Cardiac muscle cell (in vitro differentiated cells and primary cell): ENCODE measurements around the gene LRP8. TPM values are rescaled to one million over a fixed set of nuclear protein-coding genes. Genes with fewer than 3 reads are reported as not detected.

ENCODE experiments used
- DNase-seq, 2 donors: peaks; one replicate each; pipeline versions ENCODE4 v3.0.0 to v3.0.0-alpha.2; 2010 to 2017; ENCODE audit warnings: low read depth in 1 of 2, low spot score in 1 of 2
- H3K27ac ChIP-seq: fragments of 200-600 bp; sonication (generic); 2 replicates; pipeline ENCODE4 v1.5.1; 2016
- H3K27me3 ChIP-seq: fragments of 200-600 bp; sonication (generic); 2 replicates; pipeline ENCODE4 v1.6.0; 2016; ENCODE audit warnings: control low read depth
- H3K36me3 ChIP-seq: fragments of 200-600 bp; sonication (generic); 2 replicates; pipeline ENCODE4 v1.5.1; 2016; ENCODE audit warnings: control low read depth
- H3K4me1 ChIP-seq: fragments of 200-600 bp; sonication (generic); 2 replicates; pipeline ENCODE4 v1.8.1; 2017; ENCODE audit warnings: low read depth, mild to moderate bottlenecking, mixed run types
- H3K4me3 ChIP-seq: fragments of 200-600 bp; sonication (generic); 2 replicates; pipeline ENCODE4 v1.5.1; 2016; ENCODE audit warnings: mild to moderate bottlenecking
- H3K9me3 ChIP-seq: fragments of 200-600 bp; sonication (generic); 2 replicates; pipeline ENCODE4 v1.5.1; 2017; ENCODE audit warnings: low read depth, mild to moderate bottlenecking, control low read depth
- polyA plus RNA-seq: library from polyadenylated mRNA; unstranded; fragments of >200 nt; fragmentation: Nextera tagmentation; extraction: Ambion mirVana; gene quantifications from 2 replicates; pipeline ENCODE4 v1.2.1, GENCODE V29; 2016
- total RNA-seq: library from RNA; depleted of rRNA; stranded (reverse); fragments of >200 nt; gene quantifications from 2 replicates; pipeline ENCODE4 v1.2.3, GENCODE V29; 2016
- TF ChIP-seq, protein P1 (sequence below): IDR thresholded peaks from 2 replicates; pipeline ENCODE4 v1.5.1; 2012; ENCODE audit warnings: low read depth, mild to moderate bottlenecking, low read length

LRP8 gene
- total and polyA plus RNA-seq, 2 experiments from 2014 or later: 5.4 to 9.7 TPM

DNA sequence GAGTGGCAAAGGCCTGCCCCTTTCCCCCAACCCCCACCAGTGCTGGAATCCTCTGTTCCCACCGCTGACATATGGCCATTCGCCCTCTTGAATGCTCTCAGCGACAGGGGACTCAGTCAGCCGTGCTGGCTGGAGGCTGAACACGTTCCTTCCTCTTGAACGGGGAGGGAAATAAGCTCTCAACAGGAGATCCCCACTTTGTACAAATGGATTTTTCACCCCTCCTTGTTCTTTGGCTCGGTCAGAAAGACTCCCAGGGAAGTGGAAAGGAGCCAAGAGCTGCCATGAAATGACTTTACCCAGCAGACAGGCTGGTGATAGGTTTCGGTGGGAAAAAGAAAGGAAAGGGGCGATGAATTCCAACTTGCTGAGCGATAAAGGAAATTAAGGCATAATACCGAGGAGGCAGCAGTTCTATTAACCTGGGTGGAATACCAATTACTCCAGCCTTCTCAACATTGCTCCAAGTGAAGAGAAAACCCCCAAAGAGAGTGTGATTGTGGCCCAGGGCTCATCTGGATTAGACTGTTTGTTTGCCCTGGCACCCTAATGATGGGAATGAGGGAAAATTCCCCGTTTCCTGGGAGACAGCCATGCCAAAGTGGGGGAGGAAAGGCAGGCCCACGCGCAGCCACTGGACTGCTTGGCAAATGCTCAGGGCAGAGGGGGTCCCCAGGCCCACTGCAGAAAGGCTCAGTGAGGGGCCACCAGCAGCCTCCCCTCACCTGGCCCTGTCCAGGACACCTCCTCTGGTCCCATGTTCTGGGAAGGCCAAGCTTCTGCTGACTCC is 23.9 kb downstream of the LRP8 start:
- no peaks in the 10 kb centered on the region for H3K36me3 ChIP-seq
- H3K27ac ChIP-seq: no peak overlapping the region
- TF ChIP-seq, protein P1, sequence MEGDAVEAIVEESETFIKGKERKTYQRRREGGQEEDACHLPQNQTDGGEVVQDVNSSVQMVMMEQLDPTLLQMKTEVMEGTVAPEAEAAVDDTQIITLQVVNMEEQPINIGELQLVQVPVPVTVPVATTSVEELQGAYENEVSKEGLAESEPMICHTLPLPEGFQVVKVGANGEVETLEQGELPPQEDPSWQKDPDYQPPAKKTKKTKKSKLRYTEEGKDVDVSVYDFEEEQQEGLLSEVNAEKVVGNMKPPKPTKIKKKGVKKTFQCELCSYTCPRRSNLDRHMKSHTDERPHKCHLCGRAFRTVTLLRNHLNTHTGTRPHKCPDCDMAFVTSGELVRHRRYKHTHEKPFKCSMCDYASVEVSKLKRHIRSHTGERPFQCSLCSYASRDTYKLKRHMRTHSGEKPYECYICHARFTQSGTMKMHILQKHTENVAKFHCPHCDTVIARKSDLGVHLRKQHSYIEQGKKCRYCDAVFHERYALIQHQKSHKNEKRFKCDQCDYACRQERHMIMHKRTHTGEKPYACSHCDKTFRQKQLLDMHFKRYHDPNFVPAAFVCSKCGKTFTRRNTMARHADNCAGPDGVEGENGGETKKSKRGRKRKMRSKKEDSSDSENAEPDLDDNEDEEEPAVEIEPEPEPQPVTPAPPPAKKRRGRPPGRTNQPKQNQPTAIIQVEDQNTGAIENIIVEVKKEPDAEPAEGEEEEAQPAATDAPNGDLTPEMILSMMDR: no peak
- H3K4me1 ChIP-seq: peaks cover 5% of the 10 kb centered on the region
- DNase-seq: no peak
- H3K9me3 ChIP-seq: no peaks in the 10 kb centered on the region
- peaks cover 3% of the 10 kb centered on the region for H3K27me3 ChIP-seq
- no peak overlapping the region for H3K4me3 ChIP-seq

DNA sequence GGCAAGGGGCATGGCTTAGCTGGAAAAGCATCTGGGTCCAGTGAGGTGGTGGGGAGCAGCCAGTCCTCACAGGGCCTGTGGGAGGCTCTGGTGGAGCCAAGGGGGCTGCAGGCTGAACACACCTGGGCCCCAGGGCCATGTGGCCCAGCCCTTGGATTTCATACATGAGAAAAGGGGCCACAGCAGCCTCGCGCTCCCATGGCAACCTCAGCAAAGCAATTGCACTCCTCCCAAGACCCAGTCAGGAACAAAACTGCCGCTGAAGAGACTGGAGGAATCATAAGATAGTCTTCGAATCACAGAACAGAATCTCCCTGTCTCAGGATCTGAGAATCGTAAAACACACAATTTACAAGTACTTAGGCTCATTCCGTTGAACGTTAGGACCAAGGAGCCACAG is 24.6 kb downstream of the LRP8 start:
- Histone ChIP-seq H3K9me3 (no peaks in the 10 kb centered on the region), H3K27ac (no peak overlapping the region)
- DNase-seq: no peak

DNA sequence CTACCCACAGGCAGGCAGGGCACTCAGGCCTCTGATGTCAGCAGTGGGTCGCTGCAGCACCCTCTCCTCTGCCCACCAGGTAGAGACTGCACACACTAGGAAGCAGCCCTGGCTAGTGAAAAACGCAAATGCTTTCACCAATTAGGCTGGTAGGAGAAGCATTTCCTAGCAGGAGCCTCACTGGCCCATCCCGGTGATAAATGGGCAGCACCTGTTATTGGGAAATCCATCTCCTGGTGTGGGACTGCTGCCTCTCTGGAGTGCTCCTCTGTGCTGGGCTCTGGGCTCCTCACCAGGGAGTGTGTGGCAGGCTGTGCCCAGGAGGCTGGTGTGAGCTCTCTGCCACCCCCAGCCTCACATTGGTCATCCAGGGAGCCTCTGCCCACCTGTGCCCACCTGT is 28.6 kb downstream of the LRP8 start:
- H3K4me1 ChIP-seq: peaks cover 26% of the 10 kb centered on the region
- no peak overlapping the region for H3K4me3 ChIP-seq
- no peak for DNase-seq
- H3K9me3 ChIP-seq: no peaks in the 10 kb centered on the region
- no peaks in the 10 kb centered on the region for H3K36me3 ChIP-seq
- no peaks in the 10 kb centered on the region for H3K27me3 ChIP-seq
- TF ChIP-seq, protein P1: no peak
- H3K27ac ChIP-seq: no peak overlapping the region

More for the DNA sequence above, 24.6 kb downstream of the LRP8 start:
- H3K36me3 ChIP-seq: no peaks in the 10 kb centered on the region
- peaks cover 3% of the 10 kb centered on the region for H3K27me3 ChIP-seq
- TF ChIP-seq, protein P1: no peak
- H3K4me1 ChIP-seq: peaks cover 10% of the 10 kb centered on the region
- no peak overlapping the region for H3K4me3 ChIP-seq

DNA sequence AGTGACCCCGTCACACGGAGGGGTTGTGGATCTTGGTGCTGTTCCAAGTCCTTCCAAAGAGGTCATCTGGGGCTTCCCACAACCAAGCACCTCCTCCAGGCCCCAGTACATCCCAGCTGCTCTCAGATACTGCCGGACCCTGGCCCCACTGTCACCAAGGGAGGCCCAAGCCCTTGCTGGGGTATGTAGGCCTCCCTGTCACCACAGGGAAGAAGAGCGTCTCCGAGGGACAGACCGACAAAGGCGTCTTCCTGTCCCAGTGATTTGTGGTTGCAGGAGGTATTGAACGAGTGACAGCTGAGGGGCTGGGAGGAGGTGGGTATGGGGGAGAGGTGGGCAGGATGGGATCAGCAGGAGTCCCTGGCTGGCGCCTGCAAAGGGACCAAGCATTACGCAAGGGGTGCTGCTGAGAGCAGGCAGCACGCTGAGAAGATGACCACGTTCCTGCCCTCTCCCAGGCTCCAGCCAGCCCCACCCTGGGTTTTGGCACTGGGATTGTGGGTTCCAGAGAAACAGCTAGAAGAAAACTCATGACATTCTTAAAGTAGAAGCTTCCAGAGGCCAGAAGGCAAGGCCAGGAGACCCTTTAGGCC is 29.7 kb downstream of the LRP8 start:
- no peak for DNase-seq
- no peaks in the 10 kb centered on the region for H3K36me3 ChIP-seq
- no peaks in the 10 kb centered on the region for H3K27me3 ChIP-seq
- TF ChIP-seq, protein P1: no peak
- H3K4me3 ChIP-seq: no peak overlapping the region
- no peaks in the 10 kb centered on the region for H3K9me3 ChIP-seq
- peaks cover 29% of the 10 kb centered on the region for H3K4me1 ChIP-seq
- H3K27ac ChIP-seq: no peak overlapping the region

DNA sequence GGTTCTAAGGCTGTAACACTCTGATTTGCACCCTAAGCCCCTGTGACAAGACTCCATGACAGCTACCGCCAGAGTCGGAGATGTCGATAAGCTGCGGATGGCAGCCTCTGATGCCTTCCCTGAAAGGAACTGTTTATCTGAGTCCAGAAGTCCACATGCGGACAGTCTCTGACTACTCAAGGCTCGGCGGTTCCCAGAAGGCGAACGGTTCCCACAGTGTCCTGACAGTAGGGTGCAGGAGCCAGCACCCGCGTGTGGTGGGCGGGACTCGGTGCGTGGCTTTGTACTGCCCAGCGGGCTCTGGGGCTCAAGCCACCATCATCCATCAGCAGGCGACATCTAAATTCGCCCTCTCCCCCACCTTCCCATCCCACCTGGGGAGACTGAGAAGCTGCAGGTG is 30.7 kb downstream of the LRP8 start:
- DNase-seq: no peak
- H3K9me3 ChIP-seq: no peaks in the 10 kb centered on the region
- H3K4me1 ChIP-seq: peaks cover 34% of the 10 kb centered on the region
- H3K27me3 ChIP-seq: no peaks in the 10 kb centered on the region
- H3K4me3 ChIP-seq: no peak overlapping the region
- H3K36me3 ChIP-seq: no peaks in the 10 kb centered on the region
- no peak overlapping the region for H3K27ac ChIP-seq
- TF ChIP-seq, protein P1: no peak
